Measurements from ENCODE around the gene ATOH8.

GRCh38 chr2:85796341-85797262 is 42.8 kb downstream of the ATOH8 start:
- TF ChIP-seq CTCF (IDR thresholded peaks at IDR 0.05) = no peak
- TF ChIP-seq POLR2A (IDR thresholded peaks at IDR 0.05) = no peak
- TF ChIP-seq POLR2AphosphoS5 (IDR thresholded peaks at IDR 0.05) = no peak
